NT2/D1 (cell line): ENCODE results near the gene SUSD2.

ENCODE experiments used
- DNase-seq: peaks from one replicate; pipeline ENCODE4 v3.0.0-alpha.2; 2011; ENCODE audit warnings: low read depth, low spot score
- H3K27me3 ChIP-seq: 2 replicates; pipeline ENCODE4 v1.6.0; 2011; ENCODE audit warnings: mild to moderate bottlenecking; ENCODE audit not compliant: insufficient read length, insufficient read depth
- H3K36me3 ChIP-seq: 2 replicates; pipeline ENCODE4 v1.6.1; 2011; ENCODE audit warnings: mild to moderate bottlenecking, low read length, mixed read lengths; ENCODE audit not compliant: insufficient read depth, insufficient read length
- H3K4me1 ChIP-seq: 2 replicates; pipeline ENCODE4 v1.5.1; 2011; ENCODE audit not compliant: insufficient read depth, insufficient read length
- H3K4me3 ChIP-seq: 2 replicates; pipeline ENCODE4 v1.5.1; 2011; ENCODE audit warnings: low read depth; ENCODE audit not compliant: insufficient read length
- H3K9ac ChIP-seq: 2 replicates; pipeline ENCODE4 v1.6.0; 2011; ENCODE audit warnings: low read depth; ENCODE audit not compliant: insufficient read length
- H3K9me3 ChIP-seq: 2 replicates; pipeline ENCODE4 v1.5.1; 2011; ENCODE audit warnings: mild to moderate bottlenecking, low read length; ENCODE audit not compliant: insufficient read depth
- SUZ12 ChIP-seq: IDR thresholded peaks from 2 replicates; pipeline ENCODE4 v1.6.1; 2011; ENCODE audit not compliant: insufficient read length, insufficient read depth; ENCODE audit errors: extremely low read depth
- YY1 ChIP-seq: IDR thresholded peaks from 2 replicates; pipeline ENCODE4 v1.6.1; 2011; ENCODE audit not compliant: insufficient read length, insufficient read depth
- ZNF274 ChIP-seq: IDR thresholded peaks from 2 replicates; pipeline ENCODE4 v1.6.1; 2011; ENCODE audit warnings: mild to moderate bottlenecking, low read depth, low read length

The SUSD2 gene

DNA sequence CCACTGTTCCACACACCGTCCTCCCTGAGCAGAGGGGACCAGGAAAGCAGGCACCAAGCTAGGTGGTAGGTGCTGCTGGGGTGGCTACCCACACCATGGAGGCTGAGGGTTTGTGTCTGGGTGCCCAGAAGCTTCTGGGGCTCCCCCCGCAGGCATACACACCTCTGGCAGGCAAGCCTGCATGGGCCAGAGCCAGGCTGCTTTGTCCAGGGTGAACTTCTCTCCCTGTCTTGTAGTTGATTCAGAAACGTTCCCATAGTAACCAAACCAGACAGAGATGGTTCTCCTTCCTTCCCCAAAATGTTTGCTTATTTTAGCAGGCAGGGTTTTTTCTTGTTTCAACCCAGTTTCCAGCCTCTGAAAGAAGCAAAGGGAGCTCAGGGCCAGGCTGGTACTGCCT lies 40.9 kb upstream of the SUSD2 start:
- no peak for DNase-seq
- Histone ChIP-seq H3K9me3 (no peaks in the 10 kb centered on the region), H3K4me1 (peaks cover 4% of the 10 kb centered on the region), H3K36me3 (peaks cover 23% of the 10 kb centered on the region), H3K4me3 (no peak overlapping the region), H3K9ac (no peak overlapping the region), H3K27me3 (no peaks in the 10 kb centered on the region)
- TF ChIP-seq ZNF274: no peak
- TF ChIP-seq SUZ12: no peak
- TF ChIP-seq YY1: no peak

GRCh38 chr22:24141586-24141985 lies 39.7 kb upstream of the SUSD2 start:
- TF ChIP-seq ZNF274: no peak
- no peak for TF ChIP-seq SUZ12
- no peak for TF ChIP-seq YY1
- Histone ChIP-seq H3K9me3 (no peaks in the 10 kb centered on the region), H3K36me3 (peaks cover 17% of the 10 kb centered on the region), H3K4me1 (peaks cover 7% of the 10 kb centered on the region), H3K9ac (no peak overlapping the region), H3K4me3 (no peak overlapping the region), H3K27me3 (no peaks in the 10 kb centered on the region)
- no peak for DNase-seq

DNA sequence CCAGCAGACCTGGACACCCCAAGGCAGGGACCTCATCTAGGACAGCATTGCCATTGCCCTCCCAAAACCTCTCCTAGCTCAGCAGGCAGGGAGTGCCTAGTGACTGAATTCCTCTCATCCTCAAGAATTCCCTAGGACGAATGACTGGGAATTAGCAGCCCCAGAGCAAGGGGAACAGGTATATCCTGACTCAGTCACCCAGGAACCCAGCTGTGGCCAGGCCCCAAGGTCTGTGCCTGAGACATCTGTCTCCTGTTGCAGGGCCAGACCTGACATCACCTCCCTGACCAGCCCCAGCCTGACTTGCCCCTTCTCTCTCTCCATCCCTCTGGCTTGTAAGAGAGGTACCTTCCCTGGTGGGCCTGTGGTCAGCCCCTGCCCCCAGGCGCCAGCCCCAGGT lies 39.0 kb upstream of the SUSD2 start:
- H3K4me1 ChIP-seq: peaks cover 7% of the 10 kb centered on the region
- H3K36me3 ChIP-seq: peaks cover 17% of the 10 kb centered on the region

GRCh38 chr22:24142831-24143230 lies 38.5 kb upstream of the SUSD2 start:
- Histone ChIP-seq H3K36me3 (peaks cover 20% of the 10 kb centered on the region), H3K9ac (no peak overlapping the region), H3K27me3 (no peaks in the 10 kb centered on the region), H3K4me1 (peaks cover 12% of the 10 kb centered on the region), H3K4me3 (no peak overlapping the region), H3K9me3 (no peaks in the 10 kb centered on the region)
- no peak for DNase-seq
- TF ChIP-seq YY1 (no peak), SUZ12 (no peak), ZNF274 (no peak)

More for the DNA sequence above, 39.0 kb upstream of the SUSD2 start:
- Histone ChIP-seq H3K9ac (no peak overlapping the region), H3K4me3 (no peak overlapping the region), H3K9me3 (no peaks in the 10 kb centered on the region), H3K27me3 (no peaks in the 10 kb centered on the region)
- TF ChIP-seq YY1 (no peak), SUZ12 (no peak), ZNF274 (no peak)
- DNase-seq: no peak

DNA sequence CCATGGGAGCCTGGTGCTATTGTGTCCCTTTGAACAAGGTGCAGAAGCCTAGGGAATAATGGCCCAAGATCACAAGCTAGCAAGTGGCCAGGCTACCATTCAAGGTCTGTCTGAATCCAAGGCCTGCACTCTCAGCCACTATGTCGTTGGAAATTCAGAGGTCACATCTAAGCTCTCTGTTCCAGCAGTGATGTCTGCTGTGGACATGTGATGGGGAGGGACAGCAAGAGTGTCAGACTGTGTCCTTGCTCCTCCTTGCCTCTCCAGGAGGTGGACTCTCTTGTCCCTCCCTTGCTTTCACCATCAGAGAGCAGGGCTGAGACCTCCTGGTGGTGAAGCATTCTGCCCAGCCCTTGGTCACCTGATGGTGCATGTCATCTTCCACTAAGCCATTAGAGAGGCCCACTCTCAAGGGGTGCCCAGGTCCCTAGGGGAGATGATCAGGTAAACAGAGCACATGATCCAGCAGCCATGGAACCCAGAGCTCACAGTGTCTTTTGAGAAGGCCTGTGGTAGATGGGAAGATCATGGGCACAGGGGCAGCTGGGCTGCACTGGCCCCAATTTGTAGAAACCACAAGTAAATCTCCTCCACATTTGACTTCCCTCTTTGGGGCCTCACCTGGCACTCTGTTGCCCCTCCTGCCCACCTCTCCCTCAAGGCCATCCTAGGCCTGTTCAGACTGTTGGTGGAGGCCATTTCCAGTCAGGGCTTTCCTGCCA lies 37.1 kb upstream of the SUSD2 start:
- no peak overlapping the region for H3K4me3 ChIP-seq
- peaks cover 14% of the 10 kb centered on the region for H3K4me1 ChIP-seq
- DNase-seq: no peak
- TF ChIP-seq SUZ12 (no peak), ZNF274 (no peak)
- H3K9ac ChIP-seq: no peak overlapping the region
- H3K27me3 ChIP-seq: no peaks in the 10 kb centered on the region
- H3K9me3 ChIP-seq: no peaks in the 10 kb centered on the region
- peaks cover 19% of the 10 kb centered on the region for H3K36me3 ChIP-seq

DNA sequence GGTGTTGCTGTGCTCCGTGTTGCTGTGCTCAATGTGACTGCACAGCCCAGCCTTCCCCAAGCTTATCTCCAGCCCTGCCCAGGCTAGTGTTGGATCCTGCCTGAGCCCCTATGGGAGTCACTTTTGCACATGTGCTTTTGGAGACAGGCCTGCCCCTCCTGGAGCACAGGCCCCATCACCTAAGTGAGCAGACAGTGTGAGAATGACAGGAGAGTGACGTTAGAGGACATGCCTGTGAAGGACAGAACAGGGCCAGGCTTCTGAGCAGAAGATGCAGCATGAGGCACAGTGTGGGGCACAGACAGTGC lies 36.6 kb upstream of the SUSD2 start:
- Histone ChIP-seq H3K36me3 (peaks cover 20% of the 10 kb centered on the region), H3K4me3 (no peak overlapping the region), H3K27me3 (no peaks in the 10 kb centered on the region), H3K9ac (no peak overlapping the region), H3K9me3 (no peaks in the 10 kb centered on the region), H3K4me1 (peaks cover 14% of the 10 kb centered on the region)
- no peak for DNase-seq
- TF ChIP-seq YY1: no peak
- TF ChIP-seq ZNF274: no peak
- TF ChIP-seq SUZ12: no peak

GRCh38 chr22:24145446-24146193 lies 35.7 kb upstream of the SUSD2 start:
- TF ChIP-seq ZNF274: no peak
- no peak for TF ChIP-seq YY1
- no peak for TF ChIP-seq SUZ12
- Histone ChIP-seq H3K9ac (no peak overlapping the region), H3K4me1 (peaks cover 14% of the 10 kb centered on the region), H3K4me3 (no peak overlapping the region), H3K9me3 (no peaks in the 10 kb centered on the region), H3K27me3 (no peaks in the 10 kb centered on the region), H3K36me3 (peaks cover 17% of the 10 kb centered on the region)
- DNase-seq: no peak
